ENCODE measurements around the gene TEKTIP1.
"Not testable (repeated sequence)": the region's sequence is repeated elsewhere in the genome, so short reads cannot be mapped to it uniquely, and the experiment has no call there.

Gene TEKTIP1

DNA sequence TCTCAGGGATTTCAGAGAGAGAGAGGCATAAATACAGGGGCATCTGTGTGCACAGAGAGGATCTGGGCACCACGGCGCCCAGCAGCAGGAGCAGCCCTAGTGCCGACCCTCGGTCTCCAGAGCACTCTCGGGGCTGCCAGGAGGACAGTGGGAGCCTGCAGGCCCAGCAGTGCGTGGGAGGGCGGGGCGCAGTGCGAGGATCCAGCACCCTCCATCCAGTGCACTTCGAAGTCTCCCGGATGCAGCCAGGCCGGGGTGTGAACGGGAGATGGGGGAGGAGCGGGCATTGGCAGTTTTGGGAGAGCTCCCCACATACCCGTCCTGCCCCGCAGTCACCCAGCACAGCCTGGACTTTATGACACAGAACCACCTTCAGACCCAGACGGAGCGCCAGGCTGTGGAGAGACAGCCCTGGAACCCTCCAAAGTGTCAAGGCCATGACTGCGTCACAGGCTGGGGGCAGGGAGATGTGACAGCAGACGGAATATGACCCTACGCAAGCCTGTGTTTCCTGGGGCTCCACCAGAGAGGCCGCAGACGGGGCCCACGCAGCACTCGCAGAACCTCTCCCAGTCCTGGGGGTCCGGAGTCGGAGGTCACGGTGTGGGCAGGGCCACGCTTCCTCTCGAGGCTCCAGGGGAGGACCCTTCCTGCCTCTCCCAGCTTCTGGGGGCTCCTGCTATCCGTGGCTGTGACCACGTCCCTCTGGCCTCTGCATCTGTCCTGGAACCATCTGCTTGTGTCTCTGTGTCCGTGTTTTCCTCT, 14.7 kb upstream of the TEKTIP1 start:
- no peak overlapping the region for H3K4me3 ChIP-seq (ENCODE audit: low read depth in 1 of 5, low read length in 5 of 5)
- H3K27ac ChIP-seq (ENCODE audit: low read depth, low read length): no peak overlapping the region
- H3K27me3 ChIP-seq (ENCODE audit: control insufficient read depth in 5 of 5, insufficient read depth in 4 of 5, low read length in 5 of 5): no peaks in the 10 kb centered on the region
- peaks cover 0 to 79% (median 58%) of the 10 kb centered on the region in 5 donors for H3K36me3 ChIP-seq (ENCODE audit: control insufficient read depth in 5 of 5, insufficient read depth in 5 of 5, low read length in 5 of 5)
- H3K4me1 ChIP-seq (ENCODE audit: control insufficient read depth in 5 of 5, insufficient read depth in 5 of 5, low read length in 5 of 5): no peaks in the 10 kb centered on the region
- no peaks in the 10 kb centered on the region for H3K9me3 ChIP-seq (ENCODE audit: control insufficient read depth in 5 of 5, low read length in 5 of 5)
- no peak overlapping the region for H3K9ac ChIP-seq (ENCODE audit: low read length in 5 of 5)

DNA sequence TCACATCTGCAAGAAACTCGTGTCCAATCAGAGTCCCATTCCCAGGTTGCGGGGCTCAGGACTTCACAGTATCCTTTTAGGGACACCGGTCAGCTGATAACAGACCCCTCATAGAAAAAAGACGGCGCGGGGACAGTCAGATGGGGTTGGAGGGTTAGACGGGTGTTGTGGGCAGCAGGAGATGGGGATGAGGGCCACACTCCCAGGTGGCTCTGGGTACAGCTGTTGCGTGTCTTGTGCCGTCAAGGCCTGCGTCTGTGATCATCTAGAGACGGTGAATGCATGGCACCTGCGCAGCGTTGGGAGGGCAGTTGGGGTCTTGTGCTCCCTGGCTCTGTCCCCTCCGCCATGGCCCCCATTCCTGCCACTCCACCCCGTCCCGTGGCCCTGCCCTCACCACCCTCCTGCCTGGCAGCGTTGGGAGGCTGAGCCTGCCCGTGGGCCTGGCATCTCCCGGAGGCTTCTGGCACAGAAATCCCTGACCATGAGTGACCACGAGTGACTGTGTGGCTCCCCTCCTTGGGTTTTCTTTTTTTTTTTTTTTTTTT, 14.0 kb upstream of the TEKTIP1 start:
- Histone ChIP-seq H3K9ac (ENCODE audit: low read length in 5 of 5) (no peak overlapping the region), H3K4me3 (ENCODE audit: low read depth in 1 of 5, low read length in 5 of 5) (no peak overlapping the region), H3K4me1 (ENCODE audit: control insufficient read depth in 5 of 5, insufficient read depth in 5 of 5, low read length in 5 of 5) (no peaks in the 10 kb centered on the region), H3K27ac (ENCODE audit: low read depth, low read length) (no peak overlapping the region), H3K27me3 (ENCODE audit: control insufficient read depth in 5 of 5, insufficient read depth in 4 of 5, low read length in 5 of 5) (no peaks in the 10 kb centered on the region), H3K9me3 (ENCODE audit: control insufficient read depth in 5 of 5, low read length in 5 of 5) (no peaks in the 10 kb centered on the region), H3K36me3 (ENCODE audit: control insufficient read depth in 5 of 5, insufficient read depth in 5 of 5, low read length in 5 of 5) (peaks cover 0 to 73% (median 51%) of the 10 kb centered on the region in 5 donors)

DNA sequence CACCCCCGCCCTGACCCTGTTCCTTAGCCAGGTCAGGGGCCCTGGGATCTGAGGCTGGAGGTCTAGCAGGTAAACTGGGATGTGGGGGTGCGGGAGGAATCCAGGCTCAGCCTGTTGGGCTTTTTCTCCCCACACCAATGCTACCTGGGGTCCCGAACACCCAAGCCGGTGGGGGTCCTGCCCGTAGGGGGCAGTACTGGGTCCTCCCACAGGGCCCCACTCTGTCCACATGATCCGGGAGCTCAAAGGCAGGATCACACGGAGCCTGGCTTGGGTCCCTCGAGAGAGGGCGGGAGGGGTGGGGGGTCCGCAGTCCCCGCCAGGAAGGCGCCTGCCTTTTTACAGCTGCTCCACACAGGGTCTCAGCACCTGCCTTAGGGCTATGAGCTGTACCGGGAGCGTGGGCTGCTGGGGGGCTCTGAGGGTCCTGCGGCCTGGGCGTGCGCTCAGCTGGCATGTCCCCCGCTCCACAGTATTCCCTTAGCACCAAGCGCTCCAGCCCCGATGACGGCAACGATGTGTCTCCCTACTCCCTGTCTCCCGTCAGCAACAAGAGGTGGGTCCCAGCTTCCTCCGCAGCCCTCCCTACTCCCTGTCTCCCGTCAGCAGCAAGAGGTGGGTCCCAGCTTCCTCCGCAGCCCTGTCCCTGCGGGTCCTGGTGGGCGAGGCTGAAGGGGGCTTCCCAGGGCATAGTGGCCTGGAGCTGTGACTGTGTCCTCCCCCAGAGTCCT, 12.3 kb upstream of the TEKTIP1 start:
- Histone ChIP-seq H3K9me3 (ENCODE audit: control insufficient read depth in 5 of 5, low read length in 5 of 5) (no peaks in the 10 kb centered on the region), H3K36me3 (ENCODE audit: control insufficient read depth in 5 of 5, insufficient read depth in 5 of 5, low read length in 5 of 5) (peaks cover 0 to 79% (median 66%) of the 10 kb centered on the region in 5 donors), H3K4me3 (ENCODE audit: low read depth in 1 of 5, low read length in 5 of 5) (no peak overlapping the region), H3K27me3 (ENCODE audit: control insufficient read depth in 5 of 5, insufficient read depth in 4 of 5, low read length in 5 of 5) (no peaks in the 10 kb centered on the region), H3K4me1 (ENCODE audit: control insufficient read depth in 5 of 5, insufficient read depth in 5 of 5, low read length in 5 of 5) (no peaks in the 10 kb centered on the region), H3K9ac (ENCODE audit: low read length in 5 of 5) (no peak overlapping the region), H3K27ac (ENCODE audit: low read depth, low read length) (no peak overlapping the region)

DNA sequence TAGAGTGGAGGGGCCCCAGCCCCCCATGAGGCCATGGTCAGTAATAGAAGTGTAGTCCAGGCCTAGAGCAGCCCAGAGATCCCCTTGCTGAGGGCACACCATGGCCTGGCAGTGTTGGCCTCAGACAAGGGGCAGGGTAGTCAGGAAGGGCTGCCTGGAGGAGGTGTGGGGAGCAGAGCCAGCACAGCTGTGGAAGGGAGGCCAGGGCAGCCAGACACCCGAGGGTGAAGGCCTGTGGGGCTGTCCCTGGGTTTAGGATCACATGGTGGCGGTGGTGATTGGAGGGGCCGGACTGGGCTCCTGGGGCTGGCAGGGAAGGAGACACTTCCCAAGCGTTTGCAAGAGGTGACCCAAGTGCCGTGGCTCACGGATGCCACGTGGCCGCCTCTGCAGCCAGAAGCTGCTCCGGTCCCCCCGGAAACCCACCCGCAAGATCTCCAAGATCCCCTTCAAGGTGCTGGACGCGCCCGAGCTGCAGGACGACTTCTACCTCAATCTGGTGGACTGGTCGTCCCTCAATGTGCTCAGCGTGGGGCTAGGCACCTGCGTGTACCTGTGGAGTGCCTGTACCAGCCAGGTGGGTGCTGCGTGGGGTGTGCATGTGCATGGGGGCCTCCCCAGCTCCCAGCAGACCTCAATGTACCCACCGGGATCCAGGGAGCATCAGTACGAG, 11.6 kb upstream of the TEKTIP1 start:
- no peaks in the 10 kb centered on the region for H3K9me3 ChIP-seq (ENCODE audit: control insufficient read depth in 5 of 5, low read length in 5 of 5)
- no peaks in the 10 kb centered on the region for H3K4me1 ChIP-seq (ENCODE audit: control insufficient read depth in 5 of 5, insufficient read depth in 5 of 5, low read length in 5 of 5)
- peaks cover 0 to 80% (median 71%) of the 10 kb centered on the region in 5 donors for H3K36me3 ChIP-seq (ENCODE audit: control insufficient read depth in 5 of 5, insufficient read depth in 5 of 5, low read length in 5 of 5)
- H3K9ac ChIP-seq (ENCODE audit: low read length in 5 of 5): no peak overlapping the region
- H3K27ac ChIP-seq (ENCODE audit: low read depth, low read length): no peak overlapping the region
- no peak overlapping the region for H3K4me3 ChIP-seq (ENCODE audit: low read depth in 1 of 5, low read length in 5 of 5)
- no peaks in the 10 kb centered on the region for H3K27me3 ChIP-seq (ENCODE audit: control insufficient read depth in 5 of 5, insufficient read depth in 4 of 5, low read length in 5 of 5)

DNA sequence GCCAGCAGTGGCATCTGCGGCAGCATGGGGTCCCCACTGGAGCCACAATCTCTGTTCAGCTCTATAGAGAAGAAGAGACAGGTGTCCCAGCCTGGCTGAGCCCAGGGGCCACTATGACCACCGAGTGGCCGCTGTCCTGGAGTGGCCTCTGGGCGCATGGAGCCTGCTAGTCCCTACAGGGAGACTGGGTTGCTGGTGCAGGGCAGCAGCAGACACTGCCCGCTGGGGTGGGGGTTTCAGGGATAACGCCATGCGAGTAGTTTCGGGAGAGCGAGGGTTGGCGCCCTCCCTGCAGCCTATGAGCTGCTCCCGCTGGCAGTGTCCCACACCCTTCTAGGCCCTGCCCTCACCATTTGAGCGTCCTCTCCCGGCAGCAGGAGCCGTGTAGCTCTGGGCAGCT, 10.9 kb upstream of the TEKTIP1 start:
- Histone ChIP-seq H3K4me3 (ENCODE audit: low read depth in 1 of 5, low read length in 5 of 5) (no peak overlapping the region), H3K9me3 (ENCODE audit: control insufficient read depth in 5 of 5, low read length in 5 of 5) (no peaks in the 10 kb centered on the region), H3K9ac (ENCODE audit: low read length in 5 of 5) (no peak overlapping the region), H3K27me3 (ENCODE audit: control insufficient read depth in 5 of 5, insufficient read depth in 4 of 5, low read length in 5 of 5) (no peaks in the 10 kb centered on the region), H3K36me3 (ENCODE audit: control insufficient read depth in 5 of 5, insufficient read depth in 5 of 5, low read length in 5 of 5) (peaks cover 0 to 80% (median 77%) of the 10 kb centered on the region in 5 donors), H3K4me1 (ENCODE audit: control insufficient read depth in 5 of 5, insufficient read depth in 5 of 5, low read length in 5 of 5) (no peaks in the 10 kb centered on the region), H3K27ac (ENCODE audit: low read depth, low read length) (no peak overlapping the region)

DNA sequence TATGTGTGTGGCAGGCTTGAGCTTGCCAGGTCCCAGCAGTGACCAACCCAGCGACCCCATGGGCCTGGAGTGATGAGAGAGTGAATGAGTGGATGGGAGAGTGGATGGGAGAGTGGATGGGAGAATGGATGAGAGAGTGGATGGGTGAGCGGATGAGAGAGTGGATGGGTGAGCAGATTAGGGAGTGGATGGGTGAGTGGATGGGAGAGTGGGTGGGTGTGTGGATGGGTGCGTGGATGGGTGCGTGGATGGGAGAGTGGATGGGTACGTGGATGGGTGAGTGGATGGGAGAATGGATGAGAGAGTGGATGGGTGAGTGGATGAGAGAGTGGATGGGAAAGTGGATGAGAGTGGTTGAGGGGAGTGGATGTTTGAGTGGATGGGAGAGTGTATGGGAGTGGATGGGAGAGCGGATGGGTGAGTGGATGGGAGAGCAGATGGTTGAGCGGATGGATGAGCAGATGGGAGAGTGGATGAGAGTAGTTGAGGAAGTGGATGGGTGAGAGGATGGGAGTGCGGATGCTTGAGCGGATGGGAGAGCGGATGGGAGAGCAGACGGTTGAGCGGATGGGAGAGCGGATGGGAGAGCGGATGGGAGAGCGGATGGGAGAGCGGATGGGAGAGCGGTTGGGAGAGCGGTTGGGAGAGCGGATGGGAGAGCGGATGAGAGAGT, 10.3 kb upstream of the TEKTIP1 start:
- Histone ChIP-seq H3K4me1 (ENCODE audit: control insufficient read depth in 5 of 5, insufficient read depth in 5 of 5, low read length in 5 of 5) (no peaks in the 10 kb centered on the region), H3K9me3 (ENCODE audit: control insufficient read depth in 5 of 5, low read length in 5 of 5) (no peaks in the 10 kb centered on the region), H3K36me3 (ENCODE audit: control insufficient read depth in 5 of 5, insufficient read depth in 5 of 5, low read length in 5 of 5) (peaks cover 0 to 80% (median 77%) of the 10 kb centered on the region in 5 donors), H3K4me3 (ENCODE audit: low read depth in 1 of 5, low read length in 5 of 5) (no peak overlapping the region), H3K27me3 (ENCODE audit: control insufficient read depth in 5 of 5, insufficient read depth in 4 of 5, low read length in 5 of 5) (no peaks in the 10 kb centered on the region), H3K27ac (ENCODE audit: low read depth, low read length) (no peak overlapping the region), H3K9ac (ENCODE audit: low read length in 5 of 5) (no peak overlapping the region)

DNA sequence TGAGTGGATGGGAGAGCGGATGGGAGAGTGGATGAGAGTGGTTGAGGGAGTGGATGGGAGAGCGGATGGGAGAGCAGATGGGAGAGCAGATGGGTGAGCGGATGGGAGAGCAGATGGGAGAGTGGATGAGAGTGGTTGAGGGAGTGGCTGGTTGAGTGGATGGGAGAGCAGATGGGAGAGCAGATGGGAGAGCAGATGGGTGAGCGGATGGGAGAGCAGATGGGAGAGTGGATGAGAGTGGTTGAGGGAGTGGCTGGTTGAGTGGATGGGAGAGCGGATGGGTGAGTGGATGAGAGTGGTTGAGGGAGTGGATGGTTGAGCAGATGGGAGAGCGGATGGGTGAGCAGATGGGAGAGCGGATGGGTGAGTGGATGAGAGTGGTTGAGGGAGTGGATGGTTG, 9.7 kb upstream of the TEKTIP1 start:
- peaks cover 0 to 79% (median 75%) of the 10 kb centered on the region in 5 donors for H3K36me3 ChIP-seq (ENCODE audit: control insufficient read depth in 5 of 5, insufficient read depth in 5 of 5, low read length in 5 of 5)

DNA sequence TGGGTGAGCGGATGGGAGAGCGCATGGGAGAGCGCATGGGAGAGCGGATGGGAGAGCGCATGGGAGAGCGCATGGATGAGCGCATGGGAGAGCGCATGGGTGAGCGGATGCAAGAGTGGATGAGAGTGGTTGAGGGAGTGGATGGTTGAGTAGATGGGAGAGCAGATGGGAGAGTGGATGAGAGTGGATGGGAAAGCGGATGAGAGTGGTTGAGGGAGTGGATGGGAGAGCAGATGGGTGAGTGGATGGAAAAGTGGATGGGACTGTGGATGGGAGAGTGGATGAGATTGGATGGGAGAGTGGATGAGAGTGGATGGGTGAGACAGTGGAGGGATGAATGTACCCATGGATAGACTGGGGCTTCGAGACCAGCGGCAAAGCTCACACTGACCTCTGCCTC, 8.6 kb upstream of the TEKTIP1 start:
- Histone ChIP-seq H3K4me3 (ENCODE audit: low read depth in 1 of 5, low read length in 5 of 5) (no peak overlapping the region), H3K9ac (ENCODE audit: low read length in 5 of 5) (no peak overlapping the region), H3K36me3 (ENCODE audit: control insufficient read depth in 5 of 5, insufficient read depth in 5 of 5, low read length in 5 of 5) (peaks cover 0 to 82% (median 78%) of the 10 kb centered on the region in 5 donors), H3K27ac (ENCODE audit: low read depth, low read length) (no peak overlapping the region), H3K27me3 (ENCODE audit: control insufficient read depth in 5 of 5, insufficient read depth in 4 of 5, low read length in 5 of 5) (no peaks in the 10 kb centered on the region), H3K9me3 (ENCODE audit: control insufficient read depth in 5 of 5, low read length in 5 of 5) (no peaks in the 10 kb centered on the region), H3K4me1 (ENCODE audit: control insufficient read depth in 5 of 5, insufficient read depth in 5 of 5, low read length in 5 of 5) (no peaks in the 10 kb centered on the region)

More for the DNA sequence above, 9.7 kb upstream of the TEKTIP1 start:
- H3K9ac ChIP-seq (ENCODE audit: low read length in 5 of 5); H3K27me3 ChIP-seq (ENCODE audit: control insufficient read depth in 5 of 5, insufficient read depth in 4 of 5, low read length in 5 of 5); H3K9me3 ChIP-seq (ENCODE audit: control insufficient read depth in 5 of 5, low read length in 5 of 5); H3K4me3 ChIP-seq (ENCODE audit: low read depth in 1 of 5, low read length in 5 of 5); H3K27ac ChIP-seq (ENCODE audit: low read depth, low read length); H3K4me1 ChIP-seq (ENCODE audit: control insufficient read depth in 5 of 5, insufficient read depth in 5 of 5, low read length in 5 of 5): not testable (repeated sequence)

DNA sequence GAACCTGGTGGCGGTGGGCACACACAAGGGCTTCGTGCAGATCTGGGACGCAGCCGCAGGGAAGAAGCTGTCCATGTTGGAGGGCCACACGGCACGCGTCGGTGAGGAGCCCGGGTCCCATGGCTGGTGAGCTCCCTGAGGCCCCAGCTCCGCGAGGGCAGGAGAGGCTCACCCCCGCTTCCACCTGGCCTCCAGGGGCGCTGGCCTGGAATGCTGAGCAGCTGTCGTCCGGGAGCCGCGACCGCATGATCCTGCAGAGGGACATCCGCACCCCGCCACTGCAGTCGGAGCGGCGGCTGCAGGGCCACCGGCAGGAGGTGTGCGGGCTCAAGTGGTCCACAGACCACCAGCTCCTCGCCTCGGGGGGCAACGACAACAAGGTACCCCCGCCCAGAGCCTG, 7.3 kb upstream of the TEKTIP1 start:
- H3K27me3 ChIP-seq (ENCODE audit: control insufficient read depth in 5 of 5, insufficient read depth in 4 of 5, low read length in 5 of 5): no peaks in the 10 kb centered on the region
- H3K4me3 ChIP-seq (ENCODE audit: low read depth in 1 of 5, low read length in 5 of 5): no peak overlapping the region
- peaks cover 3 to 9% (median 8%) of the 10 kb centered on the region in 5 donors for H3K4me1 ChIP-seq (ENCODE audit: control insufficient read depth in 5 of 5, insufficient read depth in 5 of 5, low read length in 5 of 5)
- peaks cover 0 to 81% (median 71%) of the 10 kb centered on the region in 5 donors for H3K36me3 ChIP-seq (ENCODE audit: control insufficient read depth in 5 of 5, insufficient read depth in 5 of 5, low read length in 5 of 5)
- no peak overlapping the region for H3K9ac ChIP-seq (ENCODE audit: low read length in 5 of 5)
- no peaks in the 10 kb centered on the region for H3K9me3 ChIP-seq (ENCODE audit: control insufficient read depth in 5 of 5, low read length in 5 of 5)
- no peak overlapping the region for H3K27ac ChIP-seq (ENCODE audit: low read depth, low read length)
